Hepatocyte (in vitro differentiated cells): ENCODE results near the gene NXNL1.

Source experiments
- CTCF ChIP-seq: fragments of 200-600 bp; sonication (generic); IDR thresholded peaks from 2 replicates; pipeline ENCODE4 v1.5.1; 2016; ENCODE audit warnings: antibody characterized with exemption, mild to moderate bottlenecking; ENCODE audit not compliant: poor library complexity
- EZH2 ChIP-seq: fragments of 200-600 bp; sonication (generic); IDR thresholded peaks from 2 replicates; pipeline ENCODE4 v1.6.1; 2016; ENCODE audit warnings: antibody characterized with exemption, mild to moderate bottlenecking, borderline replicate concordance
- EZH2phosphoT487 ChIP-seq: fragments of 200-600 bp; sonication (generic); IDR thresholded peaks from one replicate; pipeline ENCODE4 v1.6.1; 2018; ENCODE audit warnings: antibody characterized with exemption, mild to moderate bottlenecking, low read depth, moderate library complexity; ENCODE audit not compliant: unreplicated experiment, severe bottlenecking

DNA sequence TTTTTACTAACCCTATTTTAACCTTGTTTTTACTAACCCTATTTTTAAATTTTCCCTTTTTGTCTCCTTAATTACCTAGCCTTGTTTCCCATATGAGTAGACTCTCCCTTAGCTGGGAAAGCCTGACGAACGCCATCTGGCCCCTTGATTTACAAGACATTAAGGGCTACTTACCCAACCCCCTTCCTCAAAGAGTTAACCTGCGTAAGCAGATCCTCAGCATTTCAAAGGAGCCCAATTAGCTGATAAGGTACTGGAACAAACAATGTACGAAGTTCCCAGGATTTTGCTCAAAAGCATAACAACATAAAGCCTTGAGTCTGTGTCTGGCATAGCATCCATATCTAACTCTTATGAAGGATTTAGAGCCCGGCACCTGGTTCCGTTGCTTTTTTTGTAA, 45.6 kb downstream of the NXNL1 start:
- no peak for TF ChIP-seq CTCF
- TF ChIP-seq EZH2: no peak
- TF ChIP-seq EZH2phosphoT487: no peak
